Lung (tissue), 12 donors: ENCODE results near the gene DPH7. TPM values are rescaled to one million over a fixed set of nuclear protein-coding genes. Genes with fewer than 3 reads are reported as not detected.
"Not testable (repeated sequence)": the region's sequence is repeated elsewhere in the genome, so short reads cannot be mapped to it uniquely, and the experiment has no call there.

Experiments used
- ATAC-seq: fragments of 200-7000 bp; cut with Tn5 transposase; one replicate; pipeline ENCODE4 v1.9.1; 2020; ENCODE audit warnings: moderate number of reproducible peaks; ENCODE audit not compliant: insufficient read depth, low FRiP score
- DNase-seq, 3 donors: peaks; one replicate each; pipeline ENCODE4 v3.0.0-alpha.2; 2013 to 2017
- H3K27ac ChIP-seq, 2 donors: one replicate each; pipeline ENCODE4 v1.5.1; 2013; ENCODE audit warnings: mild to moderate bottlenecking in 2 of 2, moderate library complexity in 2 of 2, control low read depth in 1 of 2, inconsistent platforms in 1 of 2, low read depth in 1 of 2, low read length in 1 of 2
- H3K27me3 ChIP-seq, 3 donors: one replicate each; pipeline ENCODE4 v1.5.1; 2013; ENCODE audit warnings: low read length in 2 of 3; ENCODE audit not compliant: control insufficient read depth in 3 of 3, insufficient read depth in 3 of 3
- H3K36me3 ChIP-seq, 4 donors: one replicate each; pipeline ENCODE4 v1.5.1; 2013; ENCODE audit warnings: low read length in 4 of 4, mild to moderate bottlenecking in 1 of 4, moderate library complexity in 1 of 4; ENCODE audit not compliant: control insufficient read depth in 4 of 4, insufficient read depth in 4 of 4
- H3K4me1 ChIP-seq, 5 donors: one replicate each; pipeline ENCODE4 v1.5.1; 2013; ENCODE audit warnings: low read length in 5 of 5, mild to moderate bottlenecking in 2 of 5, moderate library complexity in 1 of 5; ENCODE audit not compliant: control insufficient read depth in 5 of 5, insufficient read depth in 5 of 5
- H3K4me3 ChIP-seq: one replicate; pipeline ENCODE4 v1.5.1; 2013; ENCODE audit warnings: mild to moderate bottlenecking, control low read depth, moderate library complexity
- H3K9ac ChIP-seq, 2 donors: one replicate each; pipeline ENCODE4 v1.5.1; 2013; ENCODE audit warnings: low read length in 2 of 2, control low read depth in 1 of 2; ENCODE audit not compliant: insufficient read depth in 1 of 2
- H3K9me3 ChIP-seq, 4 donors: one replicate each; pipeline ENCODE4 v1.5.1; 2013; ENCODE audit warnings: low read length in 3 of 4, mild to moderate bottlenecking in 1 of 4, moderate library complexity in 1 of 4; ENCODE audit not compliant: control insufficient read depth in 4 of 4, insufficient read depth in 3 of 4
- WGBS, 2 donors: extraction: QIAGEN DNeasy Blood & Tissue Kit; methylation state at CpG; one replicate each; pipeline ENCODE4 v1.1.7; 2013; 5-methylcytosine and 5-hydroxymethylcytosine counted together
- polyA plus RNA-seq, 2 donors: library from polyadenylated mRNA; stranded (reverse); fragments of 200-250 nt; gene quantifications; one replicate each; pipeline ENCODE4 v1.2.1, GENCODE V29; 2013
- total RNA-seq, 2 donors: library from RNA; depleted of rRNA in 1 of 2; stranded (reverse); fragments of >200 nt in 1 of 2; gene quantifications; one replicate each; pipeline ENCODE4 v1.2.1, GENCODE V29; 2014 to 2021
- TF ChIP-seq, protein P1 (sequence below): IDR thresholded peaks from 2 replicates; pipeline ENCODE4 v1.5.1; 2012; ENCODE audit warnings: mild to moderate bottlenecking; ENCODE audit errors: control extremely low read depth, extremely low read depth
- donor health status: control.
- donor health status: control.
- donor health status: Bipolar disorder and iron deficiency.
- donor health status: healthy.
- donor health status: DM: yes; HTN: yes; CAD: no.

DPH7 gene
- total and polyA plus RNA-seq, 4 donors, result 23.6 to 36.5 (median 30.3) TPM

DNA sequence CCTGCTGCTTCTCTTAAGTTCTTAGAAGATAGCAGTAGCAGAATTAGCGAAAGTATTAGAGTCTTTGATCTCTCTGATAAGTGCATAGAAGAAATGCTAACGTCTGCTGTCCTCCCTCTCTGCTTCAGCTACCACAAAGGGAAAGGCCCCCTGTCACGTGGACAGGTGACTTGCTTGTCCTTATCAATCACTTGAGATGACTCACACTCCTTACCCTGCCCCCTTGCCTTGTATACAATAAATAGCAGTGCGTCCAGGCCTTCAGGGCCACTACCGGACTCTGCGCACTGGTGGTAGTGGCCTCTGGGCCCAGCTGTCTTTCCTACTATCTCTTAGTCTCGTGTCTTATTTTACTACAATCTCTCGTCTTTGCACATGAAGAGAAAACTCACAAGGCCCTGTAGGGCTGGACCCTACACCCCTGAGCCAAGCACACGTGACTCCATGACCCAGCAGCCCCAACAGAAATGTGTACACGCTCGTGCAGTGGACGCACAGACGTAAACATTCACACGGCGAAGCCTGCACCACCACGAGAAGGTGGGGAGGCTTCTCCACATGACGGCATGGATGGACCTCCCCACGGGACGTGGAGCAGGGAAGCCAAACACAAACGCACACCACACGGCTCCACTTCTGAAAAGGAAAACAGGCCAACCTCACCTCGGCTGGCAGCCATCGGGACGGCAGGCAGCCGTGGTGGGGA, 66.8 kb downstream of the DPH7 start:
- Histone ChIP-seq H3K4me1 (no peaks in the 10 kb centered on the region), H3K27me3 (no peaks in the 10 kb centered on the region), H3K9me3 (no peaks in the 10 kb centered on the region), H3K36me3 (peaks cover 0 to 4% (median 0%) of the 10 kb centered on the region in 4 donors), H3K9ac (no peak overlapping the region), H3K4me3 (no peak overlapping the region), H3K27ac (no peak overlapping the region)
- ATAC-seq (no peak), DNase-seq (peak in 1 of 3 donors; percentile 4)
- TF ChIP-seq, protein P1, sequence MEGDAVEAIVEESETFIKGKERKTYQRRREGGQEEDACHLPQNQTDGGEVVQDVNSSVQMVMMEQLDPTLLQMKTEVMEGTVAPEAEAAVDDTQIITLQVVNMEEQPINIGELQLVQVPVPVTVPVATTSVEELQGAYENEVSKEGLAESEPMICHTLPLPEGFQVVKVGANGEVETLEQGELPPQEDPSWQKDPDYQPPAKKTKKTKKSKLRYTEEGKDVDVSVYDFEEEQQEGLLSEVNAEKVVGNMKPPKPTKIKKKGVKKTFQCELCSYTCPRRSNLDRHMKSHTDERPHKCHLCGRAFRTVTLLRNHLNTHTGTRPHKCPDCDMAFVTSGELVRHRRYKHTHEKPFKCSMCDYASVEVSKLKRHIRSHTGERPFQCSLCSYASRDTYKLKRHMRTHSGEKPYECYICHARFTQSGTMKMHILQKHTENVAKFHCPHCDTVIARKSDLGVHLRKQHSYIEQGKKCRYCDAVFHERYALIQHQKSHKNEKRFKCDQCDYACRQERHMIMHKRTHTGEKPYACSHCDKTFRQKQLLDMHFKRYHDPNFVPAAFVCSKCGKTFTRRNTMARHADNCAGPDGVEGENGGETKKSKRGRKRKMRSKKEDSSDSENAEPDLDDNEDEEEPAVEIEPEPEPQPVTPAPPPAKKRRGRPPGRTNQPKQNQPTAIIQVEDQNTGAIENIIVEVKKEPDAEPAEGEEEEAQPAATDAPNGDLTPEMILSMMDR, result no peak
- WGBS, 2 donors, result 85 to 92% methylated on average over 25 of the region's 25 CpGs

DNA sequence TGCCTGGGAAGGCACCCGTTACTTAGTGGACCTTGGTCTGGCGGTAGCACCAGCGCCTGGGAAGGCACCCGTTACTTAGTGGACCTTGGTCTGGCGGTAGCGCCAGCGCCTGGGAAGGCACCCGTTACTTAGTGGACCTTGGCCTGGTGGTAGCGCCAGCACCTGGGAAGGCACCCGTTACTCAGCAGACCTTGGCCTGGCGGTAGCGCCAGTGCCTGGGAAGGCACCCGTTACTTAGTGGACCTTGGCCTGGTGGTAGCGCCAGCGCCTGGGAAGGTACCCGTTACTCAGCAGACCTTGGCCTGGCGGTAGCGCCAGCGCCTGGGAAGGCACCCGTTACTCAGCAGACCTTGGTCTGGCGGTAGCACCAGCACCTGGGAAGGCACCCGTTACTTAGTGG, 67.6 kb downstream of the DPH7 start:
- H3K27ac ChIP-seq, H3K4me1 ChIP-seq, H3K36me3 ChIP-seq, ATAC-seq, H3K9me3 ChIP-seq, H3K27me3 ChIP-seq, H3K9ac ChIP-seq, H3K4me3 ChIP-seq: not testable (repeated sequence)
- 95 to 98% methylated on average over 22 of the region's 22 CpGs for WGBS, 2 donors
- peak in 1 of 3 donors; percentile 5 for DNase-seq

DNA sequence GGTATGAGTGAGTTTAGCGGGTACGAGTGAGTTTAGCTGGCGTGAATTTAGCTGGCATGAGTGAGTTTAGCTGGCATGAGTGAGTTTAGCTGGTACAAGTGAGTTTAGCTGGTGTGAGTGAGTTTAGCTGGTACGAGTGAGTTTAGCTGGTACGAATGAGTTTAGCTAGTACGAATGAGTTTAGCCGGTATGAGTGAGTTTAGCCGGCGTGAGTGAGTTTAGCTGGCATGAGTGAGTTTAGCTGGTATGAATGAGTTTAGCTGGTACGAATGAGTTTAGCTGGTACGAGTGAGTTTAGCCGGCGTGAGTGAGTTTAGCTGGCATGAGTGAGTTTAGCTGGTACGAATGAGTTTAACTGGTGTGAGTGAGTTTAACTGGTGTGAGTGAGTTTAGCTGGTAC, 69.5 kb downstream of the DPH7 start:
- no peak for ATAC-seq
- Histone ChIP-seq H3K27ac (no peak overlapping the region), H3K27me3 (no peaks in the 10 kb centered on the region), H3K4me3 (no peak overlapping the region), H3K4me1 (no peaks in the 10 kb centered on the region), H3K9me3 (no peaks in the 10 kb centered on the region), H3K36me3 (peaks cover 0 to 2% (median 0%) of the 10 kb centered on the region in 4 donors), H3K9ac (no peak overlapping the region)
- WGBS, 2 donors, result 81 to 93% methylated on average over 14 of the region's 14 CpGs
- TF ChIP-seq, protein P1, result no peak
- no peak for DNase-seq

DNA sequence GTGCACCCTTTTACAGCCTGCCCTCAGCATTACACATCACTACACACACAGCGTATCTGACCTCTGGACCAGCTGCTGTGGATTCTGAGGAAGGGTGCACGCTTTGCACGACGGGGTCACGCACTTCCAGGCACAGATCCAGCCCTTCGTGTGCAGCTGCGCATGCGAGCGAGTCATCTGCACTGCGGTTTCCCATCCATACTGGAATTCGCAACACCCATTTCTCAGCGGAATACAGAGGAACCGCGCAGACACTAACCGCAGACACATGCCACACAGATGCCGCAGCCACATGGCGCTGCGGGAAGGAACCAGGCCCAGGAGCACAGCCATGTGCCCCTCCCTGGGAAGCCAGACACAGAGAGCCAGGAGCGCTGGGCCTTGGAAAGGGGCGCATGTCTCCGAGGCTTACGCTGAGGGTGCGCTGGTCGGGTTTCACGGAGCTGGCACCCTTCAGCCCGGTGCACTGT, 72.0 kb downstream of the DPH7 start:
- Histone ChIP-seq H3K4me3 (no peak overlapping the region), H3K4me1 (no peaks in the 10 kb centered on the region), H3K36me3 (no peaks in the 10 kb centered on the region), H3K27me3 (no peaks in the 10 kb centered on the region), H3K27ac (no peak overlapping the region), H3K9ac (no peak overlapping the region), H3K9me3 (no peaks in the 10 kb centered on the region)
- ATAC-seq, result no peak
- peak in 2 of 3 donors; percentile 13 to 46 for DNase-seq
- TF ChIP-seq, protein P1, result no peak
- WGBS, 2 donors, result 88 to 94% methylated on average over 26 of the region's 26 CpGs
